Hepatocyte (in vitro differentiated cells): Measurements from ENCODE around the gene LGR4.

ENCODE experiments used
- CTCF ChIP-seq: fragments of 200-600 bp; sonication (generic); IDR thresholded peaks from 2 replicates; pipeline ENCODE4 v1.5.1; 2016; ENCODE audit warnings: antibody characterized with exemption, mild to moderate bottlenecking; ENCODE audit not compliant: poor library complexity
- EZH2 ChIP-seq: fragments of 200-600 bp; sonication (generic); IDR thresholded peaks from 2 replicates; pipeline ENCODE4 v1.6.1; 2016; ENCODE audit warnings: antibody characterized with exemption, mild to moderate bottlenecking, borderline replicate concordance
- EZH2phosphoT487 ChIP-seq: fragments of 200-600 bp; sonication (generic); IDR thresholded peaks from one replicate; pipeline ENCODE4 v1.6.1; 2018; ENCODE audit warnings: antibody characterized with exemption, mild to moderate bottlenecking, low read depth, moderate library complexity; ENCODE audit not compliant: unreplicated experiment, severe bottlenecking

- TF ChIP-seq CTCF = no peak
- no peak for TF ChIP-seq EZH2phosphoT487
- no peak for TF ChIP-seq EZH2
Observed at GRCh38 chr11:27477243-27477642, 4.7 kb upstream of the LGR4 start.
